Thyroid gland (tissue), 4 donors: ENCODE measurements around the gene ADPRHL1. TPM values are rescaled to one million over a fixed set of nuclear protein-coding genes. Genes with fewer than 3 reads are reported as not detected.

Experiments
- DNase-seq, 2 donors: peaks; one replicate each; pipeline ENCODE4 v3.0.0-alpha.2; 2019
- H3K27ac ChIP-seq, 3 donors: fragments of 200-600 bp; sonication (generic); 1 replicate in 2 of 3; 2 replicates in 1 of 3; pipeline ENCODE4 v1.5.1; 2016 to 2019; ENCODE audit warnings: mild to moderate bottlenecking in 1 of 3, moderate library complexity in 1 of 3
- H3K27me3 ChIP-seq: fragments of 200-600 bp; sonication (generic); one replicate; pipeline ENCODE4 v1.5.1; 2019
- H3K36me3 ChIP-seq, 2 donors: fragments of 200-600 bp; sonication (generic); one replicate each; pipeline ENCODE4 v1.5.1; 2016 to 2019
- H3K4me1 ChIP-seq, 2 donors: fragments of 200-600 bp; sonication (generic); one replicate each; pipeline ENCODE4 v1.5.1; 2017 to 2019
- H3K4me3 ChIP-seq, 3 donors: fragments of 200-600 bp; sonication (generic); replicated peaks in 1 of 3; 1 replicate in 2 of 3; 2 replicates in 1 of 3; pipeline ENCODE4 v1.5.1; 2016; ENCODE audit warnings: mild to moderate bottlenecking in 1 of 3
- H3K9me3 ChIP-seq: fragments of 200-600 bp; sonication (generic); one replicate; pipeline ENCODE4 v1.5.1; 2017
- POLR2A ChIP-seq, 2 donors: fragments of 450-650 bp; IDR thresholded peaks; one replicate each; pipeline ENCODE4 v1.6.1; 2017; ENCODE audit warnings: antibody characterized with exemption in 2 of 2, mild to moderate bottlenecking in 2 of 2, moderate library complexity in 1 of 2
- WGBS, 2 donors: methylation state at CpG; one replicate each; pipeline ENCODE4 v1.1.5; 2017; 5-methylcytosine and 5-hydroxymethylcytosine counted together
- intact Hi-C: fragments of 100-400 bp; cut with DNase I; formaldehyde crosslinking; loops from one replicate; pipeline ENCODE4 v1.15.1; 2023
- total RNA-seq, 4 donors: library from RNA; depleted of rRNA; stranded (reverse); fragments of >200 nt; gene quantifications; one replicate each; pipeline ENCODE4 v1.2.3, GENCODE V29; 2016
- TF ChIP-seq, protein P1 (sequence below), 6 experiments: fragments of 200-600 bp in 3 of 6; fragments of 450-650 bp in 3 of 6; sonication (generic) in 3 of 6; IDR thresholded peaks; one replicate each; pipeline ENCODE4 v1.5.1; 2016 to 2019; ENCODE audit warnings: antibody characterized with exemption in 6 of 6, mild to moderate bottlenecking in 2 of 6, inconsistent platforms in 1 of 6, moderate library complexity in 1 of 6

Gene ADPRHL1
- total RNA-seq, 4 donors from 2014 or later: 0.20 to 2.0 (median 1.0) TPM

DNA sequence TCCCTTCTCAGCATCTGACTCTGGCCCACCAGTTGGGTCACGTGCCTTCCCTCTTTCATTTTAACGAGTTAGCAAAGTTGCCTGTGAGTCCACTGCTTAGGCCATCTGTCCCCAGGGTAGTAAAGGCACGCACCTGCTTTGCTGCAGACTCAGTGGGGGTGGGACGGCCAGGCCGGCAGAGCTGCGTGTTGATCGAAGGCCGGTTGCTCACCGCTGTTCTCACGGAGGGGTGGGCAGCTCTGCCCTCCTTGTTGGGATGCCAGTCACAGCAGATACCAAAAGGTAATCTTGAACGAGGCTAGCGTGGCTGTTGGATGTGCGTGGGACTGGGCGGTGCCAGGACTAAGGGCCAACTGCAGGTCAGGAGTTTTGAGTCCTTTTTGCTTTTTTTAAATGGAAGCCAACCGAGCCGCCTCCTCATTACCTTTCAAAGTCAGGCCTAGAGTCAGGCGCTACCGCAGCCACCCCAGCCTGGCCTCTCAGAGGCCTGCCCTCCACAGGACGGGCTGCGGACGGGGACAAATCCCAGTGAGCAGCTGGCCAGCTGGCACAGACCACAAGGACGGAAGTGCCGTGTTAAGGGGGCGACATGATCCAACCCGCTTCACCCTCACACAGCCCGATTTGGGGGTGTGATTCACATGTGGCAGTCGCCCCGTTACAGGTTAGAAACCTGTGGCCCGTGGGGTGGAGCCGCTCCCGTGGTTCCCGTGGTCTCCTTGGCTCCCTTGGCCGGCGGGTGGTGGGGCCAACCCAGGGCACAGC lies 20.6 kb downstream of the ADPRHL1 start:
- intact Hi-C loops: no loop called here
- WGBS, 2 donors: 88 to 94% methylated on average over 29 to 34 of the region's 34 CpGs

DNA sequence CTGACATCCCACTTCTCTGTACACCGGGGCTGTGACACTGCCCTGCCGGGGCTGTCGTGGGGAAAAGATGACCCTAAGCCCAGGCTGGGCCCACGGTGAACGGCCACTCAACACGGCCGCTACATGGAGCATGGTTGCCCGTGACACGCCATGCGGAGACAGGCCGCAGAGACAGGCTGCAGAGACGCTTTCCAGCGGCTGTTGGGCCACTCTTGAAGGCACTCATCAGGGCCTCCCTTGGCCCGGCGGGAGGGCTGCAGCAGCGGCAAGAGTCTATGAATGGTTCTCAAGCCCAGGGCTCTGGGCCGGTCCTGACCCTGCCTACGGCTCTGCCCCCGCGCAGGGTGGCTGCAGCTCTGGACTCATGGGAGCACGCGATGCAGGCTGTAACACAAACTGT lies 22.1 kb downstream of the ADPRHL1 start:
- no peak overlapping the region for H3K27ac ChIP-seq
- DNase-seq: peak in 1 of 2 donors; percentile 32
- H3K4me1 ChIP-seq: no peaks in the 10 kb centered on the region
- H3K27me3 ChIP-seq: no peaks in the 10 kb centered on the region
- WGBS, 2 donors: 65 to 79% methylated on average over 12 to 17 of the region's 22 CpGs
- no peaks in the 10 kb centered on the region for H3K36me3 ChIP-seq
- intact Hi-C loops: no loop called here
- no peak overlapping the region for H3K4me3 ChIP-seq
- TF ChIP-seq POLR2A (IDR thresholded peaks at IDR 0.05): no peak
- TF ChIP-seq, protein P1, sequence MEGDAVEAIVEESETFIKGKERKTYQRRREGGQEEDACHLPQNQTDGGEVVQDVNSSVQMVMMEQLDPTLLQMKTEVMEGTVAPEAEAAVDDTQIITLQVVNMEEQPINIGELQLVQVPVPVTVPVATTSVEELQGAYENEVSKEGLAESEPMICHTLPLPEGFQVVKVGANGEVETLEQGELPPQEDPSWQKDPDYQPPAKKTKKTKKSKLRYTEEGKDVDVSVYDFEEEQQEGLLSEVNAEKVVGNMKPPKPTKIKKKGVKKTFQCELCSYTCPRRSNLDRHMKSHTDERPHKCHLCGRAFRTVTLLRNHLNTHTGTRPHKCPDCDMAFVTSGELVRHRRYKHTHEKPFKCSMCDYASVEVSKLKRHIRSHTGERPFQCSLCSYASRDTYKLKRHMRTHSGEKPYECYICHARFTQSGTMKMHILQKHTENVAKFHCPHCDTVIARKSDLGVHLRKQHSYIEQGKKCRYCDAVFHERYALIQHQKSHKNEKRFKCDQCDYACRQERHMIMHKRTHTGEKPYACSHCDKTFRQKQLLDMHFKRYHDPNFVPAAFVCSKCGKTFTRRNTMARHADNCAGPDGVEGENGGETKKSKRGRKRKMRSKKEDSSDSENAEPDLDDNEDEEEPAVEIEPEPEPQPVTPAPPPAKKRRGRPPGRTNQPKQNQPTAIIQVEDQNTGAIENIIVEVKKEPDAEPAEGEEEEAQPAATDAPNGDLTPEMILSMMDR (IDR thresholded peaks at IDR 0.05): no peak
- H3K9me3 ChIP-seq: no peaks in the 10 kb centered on the region

More for the DNA sequence above, 20.6 kb downstream of the ADPRHL1 start:
- H3K4me1 ChIP-seq: no peaks in the 10 kb centered on the region
- no peaks in the 10 kb centered on the region for H3K27me3 ChIP-seq
- no peak for DNase-seq
- no peaks in the 10 kb centered on the region for H3K36me3 ChIP-seq
- TF ChIP-seq, protein P1 (IDR thresholded peaks at IDR 0.05): no peak
- no peak for TF ChIP-seq POLR2A (IDR thresholded peaks at IDR 0.05)
- H3K27ac ChIP-seq: no peak overlapping the region
- no peak overlapping the region for H3K4me3 ChIP-seq
- H3K9me3 ChIP-seq: no peaks in the 10 kb centered on the region

DNA sequence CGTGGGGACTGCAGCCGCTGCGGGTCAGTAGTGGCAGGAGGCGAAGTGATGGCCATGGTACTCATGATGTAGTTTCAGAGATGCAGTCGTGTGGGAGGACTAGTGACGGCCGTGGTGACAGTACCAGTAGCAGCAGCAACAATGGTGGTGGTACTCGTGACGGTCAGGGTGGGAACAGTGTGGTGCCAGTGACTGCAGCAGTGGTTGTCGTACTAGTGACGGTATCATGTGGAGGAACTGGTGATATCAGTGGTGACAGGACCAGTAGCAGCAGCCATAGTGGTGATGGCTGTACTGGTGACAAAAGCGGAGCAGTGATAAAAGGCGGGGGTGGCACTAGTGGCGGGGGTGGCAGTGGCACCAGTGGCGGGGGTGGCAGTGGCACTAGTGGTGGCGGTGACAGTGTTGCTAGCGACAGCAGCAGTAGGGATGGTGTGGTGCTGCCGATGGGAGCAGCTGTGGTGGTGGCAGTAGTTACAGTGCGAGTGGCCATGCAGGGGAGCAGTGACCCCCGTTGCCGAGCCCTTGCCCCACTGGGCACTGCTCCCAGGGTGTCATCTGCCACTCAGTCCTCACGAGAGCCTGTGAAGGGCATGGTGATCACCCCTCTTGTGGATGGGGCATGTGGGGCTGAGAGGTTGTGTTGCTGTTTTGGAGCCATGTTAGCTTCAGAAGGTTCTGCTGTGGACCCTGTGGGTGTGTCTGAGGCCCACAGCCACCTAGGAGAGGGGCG lies 22.7 kb downstream of the ADPRHL1 start:
- Histone ChIP-seq H3K36me3 (no peaks in the 10 kb centered on the region), H3K4me3 (no peak overlapping the region), H3K4me1 (no peaks in the 10 kb centered on the region), H3K27me3 (no peaks in the 10 kb centered on the region), H3K27ac (no peak overlapping the region), H3K9me3 (no peaks in the 10 kb centered on the region)
- TF ChIP-seq, protein P1 (IDR thresholded peaks at IDR 0.05): no peak
- no peak for TF ChIP-seq POLR2A (IDR thresholded peaks at IDR 0.05)
- no peak for DNase-seq
- 93 to 95% methylated on average over 22 of the region's 23 CpGs for WGBS, 2 donors
- intact Hi-C loops: no loop called here

DNA sequence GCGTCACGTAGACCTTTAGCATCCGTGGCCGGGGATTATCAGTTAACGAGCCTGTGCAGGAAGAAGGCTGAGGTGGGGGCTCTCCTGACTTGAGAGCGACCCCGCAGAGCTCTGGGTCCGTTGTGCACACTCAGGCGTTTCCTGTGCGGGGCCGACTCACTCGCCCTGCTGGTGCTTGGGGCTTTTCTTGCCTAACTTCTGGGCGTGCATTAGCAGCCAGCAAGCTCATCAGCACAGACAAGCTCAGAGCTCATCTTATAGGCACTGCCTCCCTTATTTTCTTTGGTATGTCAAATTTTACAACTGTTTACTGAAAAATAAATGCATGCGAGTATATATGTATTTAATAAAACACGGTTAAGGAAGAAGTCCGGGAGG lies 23.7 kb downstream of the ADPRHL1 start:
- Histone ChIP-seq H3K27ac (no peak overlapping the region), H3K4me1 (no peaks in the 10 kb centered on the region), H3K27me3 (no peaks in the 10 kb centered on the region), H3K36me3 (no peaks in the 10 kb centered on the region), H3K4me3 (no peak overlapping the region), H3K9me3 (no peaks in the 10 kb centered on the region)
- intact Hi-C loops: no loop called here
- 82 to 84% methylated on average over 16 of the region's 16 CpGs for WGBS, 2 donors
- no peak for DNase-seq
- TF ChIP-seq POLR2A (IDR thresholded peaks at IDR 0.05): no peak
- TF ChIP-seq, protein P1 (IDR thresholded peaks at IDR 0.05): no peak
